K562 (cell line): Measurements from ENCODE around the gene LRRC61. TPM values are rescaled to one million over a fixed set of nuclear protein-coding genes. Genes with fewer than 3 reads are reported as not detected.
"Not testable (repeated sequence)": the region's sequence is repeated elsewhere in the genome, so short reads cannot be mapped to it uniquely, and the experiment has no call there.

Experiments
- ATAC-seq: fragments of 200-7000 bp; cut with Tn5 transposase; 3 replicates; pipeline ENCODE4 v1.9.1; 2020; ENCODE audit warnings: moderate library complexity
- BruUV-seq: library from RNA; stranded (reverse); fragments of 400-500 nt; replicated peaks from 2 replicates; lab custom pipeline; 2021; lab: Mats Ljungman, UMichigan
- CTCF ChIA-PET: fragments of 300-600 bp; formaldehyde crosslinking; extraction: SDS; loops from one replicate; lab custom pipeline; 2021; ENCODE audit warnings: low intra/inter-chr PET ratio; lab: Yijun Ruan, JAX
- POLR2A ChIA-PET: fragments of 300-600, 350-650 bp; sonication (Branson Sonifier 250); formaldehyde crosslinking; extraction: SDS; loops from one replicate; lab custom pipeline; 2021; ENCODE audit warnings: antibody characterized with exemption, inconsistent platforms; lab: Yijun Ruan, JAX
- DNase-seq, 4 experiments: peaks; one replicate each; pipeline versions ENCODE4 v3.0.0 to v3.0.0-alpha.2; 2011 to 2018; ENCODE audit warnings: low spot score in 3 of 4, mixed read lengths in 3 of 4; ENCODE audit errors: extremely low read depth in 1 of 4
- FAIRE-seq: peaks from 2 replicates; lab custom pipeline; 2011; peaks lifted over from hg19 to GRCh38; lab: Jason Lieb, UNC
- H2AFZ ChIP-seq: 2 replicates; pipeline ENCODE4 v1.6.0; 2011; ENCODE audit warnings: low read depth, low read length, control low read depth, inconsistent platforms
- H3K27ac ChIP-seq: fragments of 200-600 bp; 3 replicates; pipeline ENCODE4 v1.8.0; 2011; ENCODE audit warnings: low read depth, mild to moderate bottlenecking, control low read depth, inconsistent platforms, low read length, moderate library complexity, mixed read lengths; ENCODE audit errors: extremely low read depth
- H3K27me3 ChIP-seq, 2 experiments: fragments of 300-600 bp in 1 of 2; 2 replicates in 1 of 2; 3 replicates in 1 of 2; pipeline versions ENCODE4 v1.6.0 to v1.8.0; 2011; ENCODE audit warnings: inconsistent platforms in 2 of 2, low read length in 2 of 2, mild to moderate bottlenecking in 1 of 2, mixed read lengths in 1 of 2, moderate library complexity in 1 of 2; ENCODE audit not compliant: control insufficient read depth in 2 of 2, insufficient read depth in 2 of 2
- H3K36me3 ChIP-seq: fragments of 300-600 bp; 3 replicates; pipeline ENCODE4 v1.8.0; 2011; ENCODE audit warnings: mild to moderate bottlenecking, low read length, inconsistent platforms; ENCODE audit not compliant: control insufficient read depth, insufficient read depth
- H3K4me1 ChIP-seq, 2 experiments: fragments of 200-600 bp in 1 of 2; replicated peaks in 1 of 2; 2 replicates in 1 of 2; 3 replicates in 1 of 2; pipeline versions ENCODE4 v1.5.1 to v1.8.0; 2011; ENCODE audit warnings: inconsistent platforms in 2 of 2, low read length in 2 of 2, mild to moderate bottlenecking in 1 of 2, mixed read lengths in 1 of 2, moderate library complexity in 1 of 2; ENCODE audit not compliant: control insufficient read depth in 2 of 2, insufficient read depth in 2 of 2
- H3K4me2 ChIP-seq: 2 replicates; pipeline ENCODE4 v1.6.1; 2011; ENCODE audit warnings: low read length, control low read depth, inconsistent platforms, mixed read lengths; ENCODE audit not compliant: insufficient read depth
- H3K4me3 ChIP-seq: fragments of 200-600 bp; sonication (generic), shearing (Covaris generic); 2 replicates; pipeline ENCODE4 v1.5.1; 2016; ENCODE audit warnings: control low read depth, inconsistent platforms
- H3K79me2 ChIP-seq: fragments of 200-600 bp; 3 replicates; pipeline ENCODE4 v1.8.0; 2011; ENCODE audit warnings: low read length, inconsistent platforms; ENCODE audit not compliant: control insufficient read depth, insufficient read depth
- H3K9ac ChIP-seq, 2 experiments: 2 replicates each; pipeline versions ENCODE4 v1.6.0 to v1.6.1; 2011; ENCODE audit warnings: low read depth in 2 of 2, low read length in 2 of 2, control low read depth in 1 of 2, inconsistent platforms in 1 of 2, mild to moderate bottlenecking in 1 of 2, mixed read lengths in 1 of 2; ENCODE audit not compliant: insufficient read depth in 1 of 2
- H3K9me1 ChIP-seq: one replicate; pipeline ENCODE4 v1.6.0; 2011; ENCODE audit warnings: inconsistent platforms, mild to moderate bottlenecking, low read length, moderate library complexity; ENCODE audit not compliant: control insufficient read depth, insufficient read depth
- H3K9me3 ChIP-seq: replicated peaks from 2 replicates; pipeline ENCODE4 v1.5.1; 2011; ENCODE audit warnings: low read depth, low read length, inconsistent platforms; ENCODE audit not compliant: control insufficient read depth, insufficient read depth
- H4K20me1 ChIP-seq: replicated peaks from 2 replicates; pipeline ENCODE4 v1.6.1; 2011; ENCODE audit warnings: low read length, inconsistent platforms, mixed read lengths; ENCODE audit not compliant: control insufficient read depth, insufficient read depth
- ARHGAP35 ChIP-seq: fragments of 450-650 bp; IDR thresholded peaks from 2 replicates; pipeline ENCODE4 v1.6.1; 2018; ENCODE audit not compliant: partially characterized antibody
- ATF1 ChIP-seq, 2 experiments: fragments of 450-650 bp in 1 of 2; IDR thresholded peaks; 2 replicates each; pipeline ENCODE4 v1.6.1; 2016; ENCODE audit warnings: missing compliant biosample characterization in 1 of 2, missing genetic modification characterization in 1 of 2
- EP400 ChIP-seq: fragments of 450-650 bp; IDR thresholded peaks from 2 replicates; pipeline ENCODE4 v1.6.1; 2017; ENCODE audit warnings: antibody characterized with exemption, mild to moderate bottlenecking, moderate library complexity
- HDAC2 ChIP-seq: fragments of 450-650 bp; IDR thresholded peaks from 2 replicates; pipeline ENCODE4 v1.6.1; 2016; ENCODE audit warnings: mild to moderate bottlenecking
- HLTF ChIP-seq: fragments of 450-650 bp; IDR thresholded peaks from 2 replicates; pipeline ENCODE4 v1.6.1; 2016
- MAX ChIP-seq: sonication (generic); formaldehyde crosslinking; IDR thresholded peaks from 2 replicates; pipeline ENCODE4 v1.9.0; 2022; ENCODE audit warnings: mild to moderate bottlenecking, missing genetic modification reagents
- MAZ ChIP-seq, 2 experiments: fragments of 450-650 bp in 1 of 2; sonication (generic) in 1 of 2; formaldehyde crosslinking; IDR thresholded peaks in 1 of 2; conservative IDR thresholded peaks in 1 of 2; 2 replicates each; pipeline versions ENCODE4 v1.4.0 to v1.5.0; 2020; ENCODE audit warnings: mild to moderate bottlenecking in 1 of 2, missing genetic modification reagents in 1 of 2
- ZNF347 ChIP-seq: fragments of 450-650 bp; formaldehyde crosslinking; IDR thresholded peaks from 2 replicates; pipeline ENCODE4 v1.4.0; 2020; ENCODE audit warnings: low read depth, mild to moderate bottlenecking, moderate library complexity
- WGBS: fragments of 100-300 bp; shearing (Covaris generic); methylation state at CpG from one replicate; pipeline ENCODE4 v1.1.6; 2016; ENCODE audit warnings: low coverage, mixed read lengths; ENCODE audit not compliant: insufficient coverage; ENCODE audit errors: missing lambda C conversion rate; 5-methylcytosine and 5-hydroxymethylcytosine counted together
- in situ Hi-C: fragments of 300-500 bp; cut with MboI; formaldehyde crosslinking; loops from 4 replicates; pipeline ENCODE4 v1.15.0; 2018; ENCODE audit warnings: inconsistent platforms, mixed read lengths
- intact Hi-C: fragments of 100-400 bp; cut with micrococcal nuclease; formaldehyde crosslinking; loops from 2 replicates; pipeline ENCODE4 v1.14.2; 2022
- polyA plus RNA-seq, 8 experiments: library from polyadenylated mRNA; depleted of rRNA in 4 of 8; stranded (reverse) in 5 of 8; unstranded in 3 of 8; fragments of >200 nt; fragmentation: Nextera tagmentation in 2 of 8; fragmentation: Illumina TruSeq in 1 of 8; extraction: Ambion mirVana in 2 of 8; extraction: Trizol in 1 of 8; gene quantifications; 2 replicates each; pipeline versions ENCODE4 v1.2.1 to v1.2.3, GENCODE V29; 2011 to 2014; ENCODE audit warnings: inconsistent platforms in 1 of 8, missing spikeins in 1 of 8
- total RNA-seq, 7 experiments: library from RNA; depleted of rRNA in 6 of 7; stranded (reverse); fragments of >200 nt in 6 of 7; fragmentation: Illumina TruSeq in 2 of 7; extraction: Trizol in 2 of 7; gene quantifications; 2 replicates each; pipeline versions ENCODE4 v1.2.1 to v1.2.3, GENCODE V29; 2011 to 2021; ENCODE audit warnings: low replicate concordance in 1 of 7
- TF ChIP-seq, protein P1 (sequence below), 2 experiments: fragments of 450-650 bp; IDR thresholded peaks; 2 replicates each; pipeline ENCODE4 v1.6.1; 2016

Gene LRRC61
- total and polyA plus RNA-seq, 9 of the 15 experiments (the other 6 are each of a cell fraction or from before 2014, with no cell fraction given): 1.3 to 55.2 (median 35.2) TPM

GRCh38 chr7:150305259-150305902, 17.8 kb upstream of the LRRC61 start:
- intact Hi-C loops; in situ Hi-C loops; H3K4me3 ChIP-seq; CTCF ChIA-PET; H3K27me3 ChIP-seq; H3K36me3 ChIP-seq; H3K9me1 ChIP-seq; H3K9me3 ChIP-seq; H4K20me1 ChIP-seq; TF ChIP-seq ATF1 (CRISPR knock-in tag; IDR thresholded peaks at IDR 0.05): not testable (repeated sequence)
- H3K79me2 ChIP-seq: peaks cover 12% of the 10 kb centered on the region; the same call in 2 of the 3 replicates
- 29% methylated on average over 11 of the region's 11 CpGs for WGBS
- peak overlapping the region; percentile 36 to 80; a peak in 2 of 4 replicates for H3K9ac ChIP-seq
- peak overlapping the region; percentile 72; the same call in 2 of the 3 replicates for H3K27ac ChIP-seq
- DNase-seq (peak; percentile 24 to 75 (median 34)), FAIRE-seq (peak; percentile 62), ATAC-seq (peak; percentile 83)
- peak overlapping the region; percentile 79 for H2AFZ ChIP-seq
- POLR2A ChIA-PET: interaction anchor here (1.0 kb wide), 1 partner anchor 13 kb away, joined by 4 read pairs; no protein-coding TSS in a partner anchor
- H3K4me1 ChIP-seq: peaks cover 5 to 28% of the 10 kb centered on the region in 2 experiments; a peak in 4 of 5 replicates
- BruUV-seq: TSS peak; percentile 98
- peak overlapping the region; percentile 50; the same call in 1 of the 2 replicates for H3K4me2 ChIP-seq
- TF ChIP-seq ATF1 (tag; IDR thresholded peaks at IDR 0.05) (0 out of 2 replicates have a peak, but pooled peaks have one; percentile 49), HDAC2 (peak; percentile 49; the same call in 1 of the 2 replicates), ARHGAP35 (peak; percentile 4), MAX (CRISPR knock-in tag) (peak; percentile 72), HLTF (0 out of 2 replicates have a peak, but pooled peaks have one; percentile 58), ZNF347 (CRISPR knock-in tag) (peak; percentile 32; the same call in 1 of the 2 replicates), MAZ (CRISPR knock-in tag; conservative IDR thresholded peaks at IDR 0.05 in 1 of 2, IDR thresholded peaks at IDR 0.05 in 1 of 2) (0 out of 4 replicates have a peak, but pooled peaks of 1 of the 2 experiments have one; percentile 49), EP400 (peak; percentile 69)
- TF ChIP-seq, protein P1, sequence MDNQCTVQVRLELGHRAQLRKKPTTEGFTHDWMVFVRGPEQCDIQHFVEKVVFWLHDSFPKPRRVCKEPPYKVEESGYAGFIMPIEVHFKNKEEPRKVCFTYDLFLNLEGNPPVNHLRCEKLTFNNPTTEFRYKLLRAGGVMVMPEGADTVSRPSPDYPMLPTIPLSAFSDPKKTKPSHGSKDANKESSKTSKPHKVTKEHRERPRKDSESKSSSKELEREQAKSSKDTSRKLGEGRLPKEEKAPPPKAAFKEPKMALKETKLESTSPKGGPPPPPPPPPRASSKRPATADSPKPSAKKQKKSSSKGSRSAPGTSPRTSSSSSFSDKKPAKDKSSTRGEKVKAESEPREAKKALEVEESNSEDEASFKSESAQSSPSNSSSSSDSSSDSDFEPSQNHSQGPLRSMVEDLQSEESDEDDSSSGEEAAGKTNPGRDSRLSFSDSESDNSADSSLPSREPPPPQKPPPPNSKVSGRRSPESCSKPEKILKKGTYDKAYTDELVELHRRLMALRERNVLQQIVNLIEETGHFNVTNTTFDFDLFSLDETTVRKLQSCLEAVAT (IDR thresholded peaks at IDR 0.05): 0 out of 4 replicates have a peak, but pooled peaks of 1 of the 2 experiments have one; percentile 50
